HS-27A (cell line): ENCODE data around the gene TOGARAM2.
"Not testable (repeated sequence)": the region's sequence is repeated elsewhere in the genome, so short reads cannot be mapped to it uniquely, and the experiment has no call there.

Experiments used
- DNase-seq: peaks from one replicate; pipeline ENCODE4 v3.0.0-alpha.2; 2012; ENCODE audit warnings: low read depth, missing footprints

The TOGARAM2 gene

DNA sequence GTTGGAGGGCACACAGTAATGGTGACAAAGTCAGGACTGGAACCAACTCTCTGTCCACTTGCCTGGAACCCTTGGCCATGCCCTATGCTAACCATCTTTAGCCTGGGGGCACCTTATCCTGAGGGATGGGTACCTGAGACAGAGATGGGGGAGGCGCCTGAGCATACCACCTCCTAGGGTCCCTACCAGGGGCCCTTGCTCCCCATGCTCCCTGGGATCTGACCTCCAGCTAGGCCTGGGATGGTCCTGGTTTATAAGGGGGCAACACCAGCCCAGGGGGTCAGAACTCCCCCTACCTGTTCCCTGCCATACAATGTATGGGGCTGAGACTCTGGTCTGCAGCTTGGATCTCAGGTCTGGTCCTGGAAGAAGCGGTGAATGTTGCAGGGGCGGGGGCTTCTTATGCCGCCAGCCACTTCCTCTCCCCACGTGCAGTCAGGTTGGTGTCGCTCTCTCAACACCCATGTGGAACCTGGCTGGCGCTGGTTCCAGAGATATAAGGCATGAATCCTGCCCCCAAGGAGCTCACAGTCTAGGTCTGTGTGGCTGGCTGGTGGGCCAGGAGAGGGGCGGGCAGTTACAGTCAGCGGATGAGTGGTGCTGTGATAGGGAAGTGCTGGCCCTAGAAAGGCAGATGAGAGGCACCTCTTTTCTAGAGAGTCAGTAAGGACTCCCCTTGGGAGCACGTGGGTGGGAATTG, 3.8 kb upstream of the TOGARAM2 start:
- DNase-seq: no peak

DNA sequence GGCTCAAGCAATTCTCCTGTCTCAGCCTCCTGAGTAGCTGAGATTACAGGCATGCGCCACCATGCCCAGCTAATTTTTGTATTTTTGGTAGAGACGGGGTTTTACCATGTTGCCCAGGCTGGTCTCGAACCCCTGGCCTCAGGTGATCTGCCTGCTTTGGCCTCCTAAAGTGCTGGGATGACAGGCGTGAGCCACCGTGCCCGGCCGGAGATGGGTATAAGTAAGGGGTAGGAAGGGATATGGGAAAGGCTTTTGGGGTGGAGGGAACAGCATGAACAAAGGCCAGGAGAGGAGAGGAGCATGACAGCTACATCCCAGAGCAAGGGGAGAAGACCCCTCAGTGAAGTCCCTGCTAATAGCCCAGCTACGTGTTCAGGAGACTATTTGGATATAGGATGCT, 3.1 kb upstream of the TOGARAM2 start:
- DNase-seq: not testable (repeated sequence)

DNA sequence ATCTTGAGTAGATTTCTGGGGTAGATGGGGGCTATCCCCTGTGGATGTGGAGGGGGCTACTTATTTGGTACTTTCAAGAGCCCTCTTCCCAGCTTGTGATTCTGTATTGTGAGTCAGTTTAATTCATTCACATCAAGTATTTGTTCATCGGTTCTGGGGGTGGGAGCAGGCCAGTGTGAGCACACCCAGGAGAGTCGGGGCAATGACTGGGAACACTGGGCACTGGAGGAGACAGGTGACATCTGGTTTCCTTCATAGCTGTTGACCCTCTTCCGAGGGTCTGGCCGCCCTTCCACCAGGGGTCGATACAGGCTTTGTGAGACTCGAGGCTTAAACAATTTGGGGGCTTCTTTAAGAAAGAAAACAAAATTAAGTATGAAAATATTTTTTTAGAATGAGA, 2.5 kb upstream of the TOGARAM2 start:
- no peak for DNase-seq

DNA sequence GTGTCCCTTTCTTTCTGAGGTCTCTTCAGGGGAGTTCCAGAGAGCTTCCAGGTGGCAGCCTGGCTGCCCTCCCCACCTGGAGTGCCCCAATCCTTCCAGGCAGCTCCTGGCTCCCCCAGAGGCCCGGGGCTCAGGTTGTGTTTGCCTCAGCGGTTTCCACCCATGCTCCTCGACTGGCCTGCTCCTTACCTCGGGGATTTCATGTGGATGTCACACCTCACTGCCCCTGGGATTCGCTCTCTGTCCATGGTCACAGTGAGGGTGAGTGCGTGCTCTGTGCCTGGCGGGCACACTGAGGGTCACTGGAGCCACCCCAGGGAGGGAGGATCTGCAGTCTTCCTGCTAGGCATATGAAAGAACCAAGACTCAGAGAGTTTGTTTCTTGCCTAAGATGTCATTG, 2.1 kb upstream of the TOGARAM2 start:
- no peak for DNase-seq

DNA sequence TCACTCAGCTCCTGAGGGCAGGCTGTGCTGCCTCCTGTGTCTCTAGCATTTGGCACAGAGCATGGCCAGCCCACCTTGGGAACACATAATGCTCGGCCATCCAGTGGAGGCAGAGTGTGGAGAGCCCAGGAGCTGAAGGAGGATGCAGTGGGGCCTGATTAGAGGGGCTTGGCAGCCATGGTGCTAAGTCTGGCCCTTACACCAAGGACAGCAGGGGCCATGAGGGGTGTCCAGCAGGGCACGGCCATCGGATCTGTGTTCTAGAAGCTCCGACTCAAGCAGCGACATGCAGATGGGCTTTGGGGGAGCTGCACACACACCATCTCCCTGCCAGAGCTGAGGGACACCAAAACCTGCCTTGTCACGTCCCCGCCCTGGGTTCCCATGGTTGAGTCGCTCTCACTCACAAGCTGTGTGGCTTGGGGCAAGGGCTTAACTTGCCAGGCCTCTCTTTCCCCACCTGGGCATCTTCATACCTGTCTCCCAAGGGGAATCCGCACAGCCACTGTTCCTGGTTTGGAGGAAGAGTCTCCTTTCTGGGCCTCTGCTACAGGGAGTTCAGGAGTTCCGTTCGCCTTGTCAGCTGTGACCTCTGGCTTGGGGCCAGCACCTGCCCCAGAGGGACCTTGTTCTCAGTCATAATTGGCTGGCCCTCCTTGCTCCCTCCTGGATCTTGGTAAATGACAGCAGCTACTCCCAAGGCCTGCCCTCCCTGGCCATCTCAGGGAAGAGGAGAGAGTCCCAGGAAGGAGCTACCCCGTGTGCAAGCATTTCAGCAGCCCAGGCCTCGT, 1.3 kb upstream of the TOGARAM2 start:
- no peak for DNase-seq

DNA sequence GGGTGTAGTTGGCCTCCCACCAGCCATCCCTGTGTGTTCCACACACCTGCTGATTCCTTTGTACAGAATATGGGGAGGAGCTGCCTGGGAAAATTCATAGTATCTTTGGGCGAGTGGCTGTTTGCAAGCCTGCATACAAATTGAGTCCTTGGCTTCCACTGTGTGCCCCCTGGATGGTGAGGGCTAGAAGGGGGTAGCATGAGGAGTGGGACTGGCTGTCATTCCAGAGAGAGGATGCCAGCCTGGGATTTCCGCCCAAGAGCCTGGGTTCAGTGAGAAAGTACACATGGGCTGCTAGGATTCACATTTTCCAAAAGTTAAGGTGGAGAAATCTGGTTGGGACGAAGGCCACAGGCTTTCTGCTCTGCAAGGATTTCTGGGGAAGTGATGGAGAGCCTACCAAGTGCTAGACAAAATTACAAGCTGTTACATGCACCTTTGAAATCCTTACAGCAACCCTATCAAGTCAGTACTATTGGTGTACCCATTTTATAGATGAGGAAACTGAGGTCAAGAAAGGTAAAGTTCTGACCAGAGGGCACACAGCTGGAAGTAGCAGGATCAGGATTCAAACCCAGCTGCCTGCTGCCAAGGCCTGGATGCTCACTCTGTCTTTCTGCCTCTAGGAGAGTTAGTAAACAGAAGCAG, 606 bp upstream of the TOGARAM2 start:
- no peak for DNase-seq

DNA sequence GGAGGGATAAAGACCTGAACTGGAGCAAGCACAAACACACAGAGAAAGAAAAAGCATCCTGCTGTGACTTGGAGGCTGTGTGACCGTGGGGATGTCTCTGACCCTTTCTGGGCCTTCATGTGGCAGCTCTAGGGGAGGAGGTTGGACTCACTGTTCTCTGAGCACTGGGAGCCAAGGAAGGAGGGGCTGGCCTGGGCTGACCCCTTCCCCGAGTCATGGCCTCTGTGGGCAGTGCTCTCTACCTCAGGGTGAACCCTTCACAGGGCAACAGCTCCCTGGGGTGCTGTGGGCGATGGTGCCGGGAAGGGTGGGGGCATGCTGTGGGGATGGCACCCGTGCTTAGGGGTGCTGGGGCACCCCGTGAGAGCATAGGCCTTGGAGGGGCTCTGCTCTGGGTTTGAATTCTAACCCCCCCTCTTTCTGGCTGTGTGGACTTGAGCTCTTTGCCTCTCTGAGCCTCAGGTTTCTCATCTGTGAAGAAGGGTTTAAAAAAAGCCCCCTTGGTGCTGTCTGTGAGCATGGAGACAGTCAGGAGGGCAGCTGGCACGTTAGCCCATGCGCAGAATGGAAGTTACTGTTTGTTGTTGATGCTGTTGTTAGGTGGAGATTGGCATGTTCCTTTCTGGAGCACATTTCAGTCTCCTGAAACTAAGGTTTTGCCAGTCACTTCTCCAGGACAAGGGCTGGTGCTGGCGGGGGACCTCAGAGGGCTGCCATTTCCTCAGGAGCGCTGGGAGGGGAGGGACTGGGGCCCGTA, 700 bp downstream of the TOGARAM2 start:
- DNase-seq: no peak

DNA sequence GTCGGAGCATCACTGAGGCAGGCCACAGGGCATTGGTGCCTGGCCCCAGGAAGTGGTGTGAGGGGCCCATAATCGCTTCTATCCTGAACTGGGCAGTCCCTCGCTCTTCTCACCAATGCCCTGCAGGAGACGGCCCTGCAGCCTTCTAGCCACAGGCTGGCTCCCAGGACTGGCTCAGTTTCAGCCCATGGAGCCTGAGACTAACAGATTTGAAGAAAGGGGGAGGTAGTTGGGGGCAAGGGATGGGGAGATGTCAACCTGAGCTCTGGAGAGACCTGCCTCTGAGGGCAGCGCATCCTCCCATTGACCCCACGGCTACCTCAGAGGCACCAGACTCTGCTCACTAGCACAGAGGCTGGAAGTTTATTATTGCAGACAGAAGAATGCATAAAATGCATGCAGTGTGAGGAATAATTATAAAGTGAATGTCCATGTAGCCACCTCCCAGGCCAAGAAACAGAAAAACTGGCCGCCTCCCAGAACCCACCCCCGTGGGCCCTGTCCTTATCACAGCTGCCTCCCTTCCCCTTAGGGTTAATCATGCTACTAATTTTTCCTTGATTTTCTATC, 1.4 kb downstream of the TOGARAM2 start:
- DNase-seq: no peak

DNA sequence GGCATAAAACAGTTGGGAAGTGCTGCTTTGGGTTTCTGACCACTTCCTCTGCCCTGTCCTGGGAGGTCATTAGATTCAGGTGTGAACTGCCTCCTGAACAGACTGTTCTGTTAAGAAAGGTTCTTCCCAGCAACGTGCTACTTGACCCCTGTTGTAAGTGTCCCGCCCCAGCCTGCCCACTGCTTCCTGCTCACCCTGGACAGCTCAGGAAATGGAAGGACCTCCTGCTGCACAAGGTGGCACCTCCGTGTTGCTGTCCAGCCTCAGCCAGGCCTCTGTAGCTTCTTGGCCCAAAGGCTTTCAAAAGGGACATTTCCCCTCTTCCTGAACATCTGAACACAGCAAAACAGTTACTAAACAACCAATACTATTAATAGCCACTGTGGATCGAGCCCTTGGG, 5.3 kb downstream of the TOGARAM2 start:
- DNase-seq: no peak

DNA sequence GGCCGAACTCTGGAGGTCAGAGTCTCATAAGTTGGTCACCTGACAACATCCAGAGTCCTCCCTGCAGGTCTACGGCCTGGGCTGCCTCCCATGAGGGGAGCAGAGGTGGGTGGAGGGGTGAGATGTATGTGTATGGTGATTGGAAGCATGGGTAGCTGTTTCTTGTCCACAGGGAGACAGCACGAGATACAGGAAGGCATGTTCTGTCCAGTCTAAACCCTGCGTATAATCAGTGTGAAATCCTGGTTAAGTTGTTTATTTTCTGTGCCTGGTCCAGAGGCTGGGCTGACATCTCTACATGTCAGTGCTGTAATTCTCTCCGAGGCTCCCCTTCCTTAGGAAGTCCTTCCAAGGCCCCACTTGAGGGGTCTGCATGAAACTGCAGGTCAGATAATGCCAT, 8.9 kb downstream of the TOGARAM2 start:
- no peak for DNase-seq

DNA sequence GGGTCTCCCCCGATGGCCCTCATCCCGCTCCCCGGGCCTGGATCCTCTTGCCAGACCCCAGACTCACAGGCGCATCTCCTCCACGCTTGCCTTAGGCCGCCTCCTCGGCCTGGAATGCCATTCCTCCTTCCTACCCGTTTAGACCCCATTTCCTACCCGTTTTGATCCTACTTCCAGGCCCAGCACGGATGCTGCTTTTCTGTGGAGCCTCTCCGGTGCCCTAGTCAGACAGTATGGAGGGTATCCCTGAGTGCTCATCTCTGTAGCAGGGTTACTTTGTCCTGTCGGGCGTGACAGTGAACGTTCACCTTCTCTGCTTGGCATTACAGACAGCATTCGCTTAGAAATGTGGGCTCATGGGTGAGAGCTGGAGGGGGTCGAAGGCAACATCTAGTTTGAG, 9.3 kb downstream of the TOGARAM2 start:
- no peak for DNase-seq

DNA sequence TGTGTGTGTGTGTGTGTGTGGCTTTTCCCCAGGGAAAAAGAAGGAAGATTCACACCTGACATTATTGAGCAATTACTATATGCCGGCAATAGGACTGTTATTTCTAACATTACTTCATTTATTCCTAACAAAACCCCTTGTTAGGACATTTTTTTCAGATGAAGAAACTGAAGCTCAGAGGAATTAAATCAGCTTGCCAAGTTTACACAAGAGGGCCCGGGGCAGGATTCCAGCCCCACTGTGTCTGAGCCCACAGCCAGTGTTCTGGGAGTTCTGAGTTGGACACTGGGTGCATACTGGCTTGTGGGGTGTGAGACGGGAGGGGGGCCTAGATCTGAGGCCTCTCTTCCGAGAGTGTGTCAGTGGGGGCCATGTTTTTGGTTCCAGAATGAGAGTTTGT, 9.9 kb downstream of the TOGARAM2 start:
- no peak for DNase-seq

DNA sequence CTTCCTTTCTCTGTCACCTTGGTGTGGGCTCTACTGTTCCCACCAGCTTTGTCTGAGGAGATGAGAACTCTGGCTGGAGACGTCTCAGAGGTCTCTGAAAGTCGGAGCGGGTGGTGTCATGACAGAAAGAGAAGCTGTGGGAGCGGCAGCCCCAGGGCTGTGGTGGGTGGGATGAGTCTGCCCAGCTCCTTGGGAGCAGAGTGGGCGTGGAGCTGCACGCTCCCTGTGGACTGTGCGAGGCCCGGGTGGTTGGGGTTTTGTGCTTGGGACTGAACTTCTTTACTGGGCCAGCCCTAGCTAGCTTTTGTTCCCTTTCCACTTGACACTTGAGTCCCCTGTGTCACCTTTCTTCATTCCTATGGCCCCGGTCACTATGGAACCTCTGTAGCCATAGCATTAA, 10.4 kb downstream of the TOGARAM2 start:
- DNase-seq: no peak

DNA sequence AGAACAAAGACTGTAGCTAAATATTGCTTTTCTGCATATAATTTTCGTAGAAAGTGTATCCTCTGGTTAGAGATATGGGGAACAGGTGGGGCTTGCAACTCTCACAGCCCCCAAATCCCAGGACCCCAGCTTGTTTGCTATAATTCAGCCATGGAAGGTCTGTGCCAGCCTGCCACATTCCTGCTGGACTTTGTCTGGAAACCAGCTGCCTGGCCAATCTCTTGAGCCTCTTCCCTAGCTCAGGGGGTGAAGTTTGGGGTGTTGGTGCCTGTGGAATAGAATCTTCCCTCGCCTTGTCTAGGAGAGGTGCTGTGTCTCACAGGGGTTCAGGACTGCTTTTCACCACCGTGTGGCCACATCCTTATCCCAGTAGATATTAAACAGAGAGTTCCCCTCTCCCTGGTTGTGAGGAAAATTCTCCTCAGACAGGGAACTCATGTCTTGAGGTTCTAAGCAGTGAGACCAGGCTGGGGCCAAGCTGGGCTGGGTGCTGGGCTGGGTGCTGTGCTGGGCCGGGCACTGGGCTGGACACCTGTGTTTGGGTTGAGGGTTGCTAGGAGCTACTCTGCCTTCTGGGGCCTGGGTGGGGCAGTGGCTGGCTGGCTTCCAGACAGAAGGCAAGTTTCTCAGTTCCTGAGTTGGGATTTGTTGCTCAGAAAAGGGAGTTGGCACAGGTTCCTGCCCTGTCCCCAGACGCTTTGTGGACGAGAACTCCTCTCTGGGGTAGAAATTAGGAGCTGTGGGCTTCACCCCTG, 12.3 kb downstream of the TOGARAM2 start:
- no peak for DNase-seq

DNA sequence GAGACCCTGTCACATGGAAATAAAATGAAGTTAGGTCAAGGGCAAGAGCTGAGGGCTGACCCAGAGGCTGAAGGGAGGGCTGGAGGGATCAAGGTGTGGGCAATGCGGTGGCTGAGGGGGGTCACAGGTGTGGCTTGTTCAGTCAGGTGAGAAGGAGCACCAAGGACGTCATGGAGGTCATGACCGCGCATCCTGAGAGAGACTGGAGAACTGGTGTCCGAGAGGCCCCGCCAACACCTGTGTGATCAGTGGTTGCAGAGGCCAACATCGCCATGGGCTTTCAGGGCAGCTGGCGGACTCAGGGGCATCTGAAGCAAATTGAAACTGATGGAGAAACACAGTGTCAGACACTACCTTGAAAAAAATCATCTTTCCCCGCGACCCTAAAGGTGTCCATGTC, 13.0 kb downstream of the TOGARAM2 start:
- DNase-seq: no peak

DNA sequence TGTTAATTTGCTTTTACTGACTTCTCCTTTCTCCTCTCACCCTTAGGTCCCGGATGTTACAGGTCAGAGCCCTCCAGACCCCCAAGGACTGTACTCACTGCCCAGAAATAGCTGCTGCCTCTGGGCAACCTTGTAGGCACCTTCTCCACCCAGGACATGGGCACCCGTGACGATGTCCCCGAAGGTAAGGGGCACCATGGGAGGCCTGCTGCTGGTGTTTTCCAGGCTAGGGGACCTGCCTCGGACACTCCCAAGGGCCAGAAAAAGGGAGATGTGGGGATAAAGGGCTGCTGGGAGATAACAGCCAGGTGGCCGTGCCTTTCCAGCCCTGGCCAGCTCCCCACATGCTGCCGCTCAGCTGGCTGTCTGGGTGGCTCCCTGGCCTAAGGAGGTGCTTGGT, 13.6 kb downstream of the TOGARAM2 start:
- DNase-seq: no peak

DNA sequence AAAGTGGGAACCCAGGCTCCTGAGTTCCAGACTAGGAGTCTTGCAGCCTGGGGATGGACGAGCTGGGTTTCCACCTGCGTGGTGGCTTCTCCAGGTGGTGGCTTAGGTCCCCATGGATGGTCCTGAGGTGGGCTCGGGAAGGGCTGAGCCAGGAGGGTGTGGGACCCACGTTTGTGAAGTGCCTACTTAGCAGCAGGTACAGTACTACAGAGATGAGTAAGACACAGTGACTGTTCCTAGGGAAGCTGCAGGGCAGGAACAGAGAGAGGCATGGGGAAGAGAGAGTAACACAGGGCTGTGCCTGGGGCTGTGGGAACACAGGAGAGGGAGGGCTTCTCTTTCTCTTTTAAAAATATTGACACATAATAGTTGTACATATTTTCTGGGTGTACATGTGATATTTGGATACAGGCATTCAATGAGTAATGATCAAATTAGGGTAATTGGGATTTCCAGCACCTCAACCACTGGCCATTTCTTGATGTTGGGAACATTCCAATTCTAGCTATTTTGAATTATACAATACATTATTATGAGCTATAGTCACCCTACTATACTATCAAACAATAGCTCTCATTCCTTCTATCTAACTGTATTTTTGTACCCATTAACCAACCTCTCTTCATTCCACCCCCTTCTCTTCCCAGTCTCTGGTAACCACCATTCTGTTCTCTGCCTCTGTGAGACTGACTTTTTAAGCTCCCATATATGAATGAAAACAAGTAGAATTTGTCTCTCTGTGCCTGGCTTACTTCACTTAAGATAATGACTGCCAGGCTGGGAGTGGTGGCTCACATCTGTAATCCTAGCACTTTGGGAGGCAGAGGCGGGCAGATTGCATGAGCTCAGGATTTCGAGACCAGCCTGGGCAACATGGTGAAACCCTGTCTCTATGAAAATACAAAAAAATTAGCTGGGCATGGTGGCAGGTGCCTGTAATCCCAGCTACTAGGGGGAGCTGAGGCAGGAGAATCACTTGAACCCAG, 15.0 kb downstream of the TOGARAM2 start:
- no peak for DNase-seq

DNA sequence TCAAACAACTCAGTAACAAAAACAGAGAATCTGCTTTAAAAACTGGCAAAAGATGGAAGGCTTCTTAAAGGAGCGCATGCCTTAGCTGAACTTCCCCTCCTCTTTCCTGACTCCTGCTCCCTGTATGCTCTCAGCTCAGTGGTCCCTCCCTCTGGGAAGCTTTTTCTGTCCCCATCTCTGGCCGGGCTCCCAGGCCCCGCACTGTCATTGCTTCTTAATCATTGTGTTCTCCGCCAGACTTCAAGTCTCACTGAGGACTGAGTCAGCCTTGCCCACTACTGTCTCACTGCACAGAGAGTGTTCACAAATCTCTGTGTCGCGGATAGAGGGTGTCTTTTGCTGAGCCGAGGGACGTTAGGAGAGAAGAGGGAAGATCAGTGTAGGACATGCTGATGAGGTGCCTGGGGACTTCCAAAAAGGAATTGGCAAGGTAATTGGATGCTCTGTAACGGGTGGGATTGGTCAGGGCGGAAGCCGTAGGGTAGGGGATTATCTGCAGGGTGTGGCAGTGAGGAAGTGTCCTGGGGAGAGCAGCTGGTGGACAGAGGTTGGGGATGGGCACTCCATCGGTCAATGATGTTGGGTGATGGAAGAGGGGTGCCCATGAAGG, 16.2 kb downstream of the TOGARAM2 start:
- DNase-seq: no peak

DNA sequence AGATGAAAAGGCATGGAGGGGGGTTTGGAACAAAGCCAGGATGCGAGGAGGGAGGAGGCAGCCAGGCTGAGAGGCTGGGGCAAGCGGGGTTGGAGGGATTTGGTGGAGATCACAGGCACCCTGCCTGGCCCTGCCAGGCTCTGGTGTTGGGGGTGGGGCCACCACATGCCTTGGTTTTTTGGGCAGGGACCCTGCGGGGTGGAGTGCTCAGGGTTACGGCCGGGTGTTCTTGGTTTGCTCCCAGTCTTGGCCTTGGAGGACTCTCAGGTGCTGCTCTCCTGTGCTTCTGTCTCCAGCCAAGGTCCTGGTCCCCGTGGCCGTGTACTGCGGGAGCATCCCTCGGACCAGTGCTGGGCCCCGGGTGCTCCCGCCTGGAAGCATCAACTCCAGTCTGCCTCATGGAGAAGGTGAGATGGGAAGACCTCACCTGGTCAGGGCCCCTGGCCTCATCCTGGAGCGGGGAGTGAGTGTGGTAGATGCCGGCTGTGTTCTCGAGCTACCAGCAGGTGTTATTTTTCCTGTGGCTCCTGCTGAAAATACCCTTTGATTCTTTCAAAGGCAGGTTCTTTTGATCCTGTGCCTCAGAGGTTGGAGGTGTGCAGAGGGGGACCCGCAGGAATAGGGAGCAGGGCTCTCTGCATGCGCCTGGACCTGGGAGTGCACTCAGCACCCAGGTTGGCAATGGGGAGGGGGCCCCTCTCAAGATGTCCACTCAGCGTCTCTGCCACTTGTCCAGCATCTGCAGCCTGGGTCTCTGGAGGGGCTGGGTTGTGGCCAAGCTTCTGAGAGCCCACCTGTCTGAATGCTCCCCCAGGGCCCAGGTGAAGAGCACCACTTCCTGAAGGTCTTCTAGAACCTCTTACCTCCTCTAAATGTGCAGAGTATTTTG, 17.0 kb downstream of the TOGARAM2 start:
- DNase-seq: no peak
